HG03064 (cell line): ENCODE measurements around the gene MRPS2.
"Not testable (repeated sequence)": the region's sequence is repeated elsewhere in the genome, so short reads cannot be mapped to it uniquely, and the experiment has no call there.

Experiments
- ATAC-seq: cut with Tn5 transposase; IDR thresholded peaks from one replicate; pipeline ENCODE4 v1.9.1; 2021; ENCODE audit warnings: low read depth; ENCODE audit not compliant: unreplicated experiment

The MRPS2 gene

DNA sequence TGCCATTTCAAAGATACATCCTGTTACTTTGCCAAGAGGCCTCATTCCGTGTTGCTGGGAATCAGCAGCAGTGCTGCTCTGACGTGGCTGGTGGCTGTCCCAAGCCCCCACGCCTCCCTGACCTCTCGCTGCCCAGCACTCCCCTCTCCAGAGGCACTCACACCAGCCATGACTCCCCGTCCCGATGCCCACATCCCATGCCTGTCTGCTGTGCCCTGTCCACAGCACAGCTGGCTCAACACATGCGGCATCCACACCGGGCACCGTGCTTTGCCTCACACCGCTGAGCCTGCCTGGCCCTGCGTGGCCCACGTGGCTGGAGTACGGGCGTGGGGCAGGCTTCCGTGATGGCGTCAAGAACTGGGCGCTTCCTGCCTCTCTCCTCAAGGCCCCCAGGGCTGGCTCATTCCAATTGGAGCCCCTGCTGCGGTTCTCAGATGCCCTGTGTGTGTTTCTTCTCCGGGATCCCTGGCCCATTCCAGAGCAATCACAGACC lies 12.9 kb downstream of the MRPS2 start:
- ATAC-seq: no peak

DNA sequence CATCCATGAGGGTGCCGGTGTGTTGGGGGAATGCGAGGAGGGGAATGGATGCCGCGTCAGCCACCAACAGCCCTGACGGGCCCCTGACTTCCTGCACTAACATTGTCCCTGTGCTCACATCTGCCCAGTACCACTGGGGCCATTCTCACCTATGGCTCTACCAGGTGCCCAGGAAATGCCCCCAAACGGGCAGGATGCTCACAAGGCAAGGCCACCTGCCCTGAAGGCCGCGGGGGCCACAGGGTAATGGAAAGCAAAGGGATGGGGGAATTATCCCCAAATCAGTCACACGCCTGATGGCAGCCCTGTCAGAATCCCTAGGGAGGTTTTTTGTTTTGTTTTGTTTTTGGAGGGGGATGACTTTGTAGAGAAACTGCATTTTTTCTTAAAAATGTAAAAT lies 13.4 kb downstream of the MRPS2 start:
- not testable (repeated sequence) for ATAC-seq

DNA sequence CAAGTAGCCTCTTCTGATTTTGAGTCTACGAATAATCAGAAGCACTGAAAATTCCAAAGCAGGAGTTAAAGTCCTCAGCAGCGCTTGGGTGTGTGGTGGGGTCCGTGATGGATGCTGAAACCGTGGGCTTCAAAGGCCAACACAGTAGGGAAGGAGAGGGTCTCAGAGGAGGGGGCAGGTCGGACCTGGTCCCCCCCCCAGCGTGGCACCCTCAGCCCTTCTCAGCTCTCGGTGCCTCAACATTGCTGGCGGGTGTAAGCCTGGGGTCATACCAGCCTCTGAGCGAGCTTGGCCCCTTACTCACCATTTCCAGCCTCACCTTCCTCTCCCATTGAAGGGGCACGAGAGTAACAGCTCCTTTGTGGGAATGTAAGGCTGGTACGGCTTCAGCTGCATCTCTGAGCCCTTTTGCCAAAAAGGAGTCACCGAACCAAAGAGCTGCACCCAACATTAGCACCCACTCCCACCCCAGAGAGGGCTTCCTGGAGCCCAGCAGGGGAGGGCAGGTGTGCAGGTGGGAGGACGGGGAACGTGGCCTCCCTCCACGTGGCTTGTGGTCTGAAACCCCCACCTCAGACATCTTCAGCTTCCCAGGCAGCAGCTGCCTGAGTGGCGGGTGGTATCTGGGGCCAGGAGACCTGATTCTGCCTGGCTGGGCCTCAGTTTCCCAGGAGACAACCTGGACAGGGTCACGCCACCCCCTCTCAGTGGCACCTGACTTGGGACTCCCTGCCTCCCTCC lies 14.0 kb downstream of the MRPS2 start:
- ATAC-seq: no peak

DNA sequence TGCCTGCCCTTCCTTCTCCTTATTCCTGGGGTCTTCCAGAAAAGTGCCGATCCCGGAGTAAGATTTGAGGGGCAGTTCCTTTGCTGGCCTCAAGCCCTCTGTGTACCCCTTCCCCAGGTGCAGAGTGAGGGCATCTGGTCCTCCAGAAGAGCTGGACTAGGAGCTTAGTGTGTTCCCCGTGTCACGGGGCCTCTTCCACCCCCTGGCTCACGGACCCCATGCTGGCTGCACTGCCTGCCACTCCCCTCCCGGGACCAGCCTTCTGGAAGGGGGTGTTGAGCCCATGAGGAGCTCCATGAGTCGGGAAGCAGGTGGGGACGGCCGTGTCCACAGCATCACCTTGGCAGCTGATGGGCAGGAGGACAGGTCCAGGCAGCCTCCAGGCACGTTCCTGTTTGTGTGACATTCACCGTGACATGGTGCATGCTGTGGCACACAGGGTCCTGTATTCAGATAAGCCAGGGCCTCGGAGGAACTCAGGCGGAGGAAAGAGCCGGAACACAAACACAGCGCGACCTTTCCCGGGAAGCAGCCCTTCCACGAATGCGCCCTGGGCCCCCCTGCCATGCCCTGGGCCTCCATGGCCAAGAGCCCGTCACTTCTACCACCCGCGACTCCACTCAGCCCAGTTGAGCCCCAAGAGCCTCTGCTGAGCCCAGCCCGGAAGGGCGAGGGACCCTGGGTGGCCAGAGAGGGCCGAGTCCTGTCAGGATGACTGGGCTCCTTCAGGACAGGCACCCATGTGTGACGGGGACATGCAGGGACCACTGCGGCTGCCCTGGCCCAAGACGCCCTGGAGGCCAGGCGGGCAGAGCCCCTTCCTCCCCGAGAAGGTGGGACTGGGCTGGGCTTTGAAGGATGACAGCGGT lies 14.8 kb downstream of the MRPS2 start:
- ATAC-seq: no peak

DNA sequence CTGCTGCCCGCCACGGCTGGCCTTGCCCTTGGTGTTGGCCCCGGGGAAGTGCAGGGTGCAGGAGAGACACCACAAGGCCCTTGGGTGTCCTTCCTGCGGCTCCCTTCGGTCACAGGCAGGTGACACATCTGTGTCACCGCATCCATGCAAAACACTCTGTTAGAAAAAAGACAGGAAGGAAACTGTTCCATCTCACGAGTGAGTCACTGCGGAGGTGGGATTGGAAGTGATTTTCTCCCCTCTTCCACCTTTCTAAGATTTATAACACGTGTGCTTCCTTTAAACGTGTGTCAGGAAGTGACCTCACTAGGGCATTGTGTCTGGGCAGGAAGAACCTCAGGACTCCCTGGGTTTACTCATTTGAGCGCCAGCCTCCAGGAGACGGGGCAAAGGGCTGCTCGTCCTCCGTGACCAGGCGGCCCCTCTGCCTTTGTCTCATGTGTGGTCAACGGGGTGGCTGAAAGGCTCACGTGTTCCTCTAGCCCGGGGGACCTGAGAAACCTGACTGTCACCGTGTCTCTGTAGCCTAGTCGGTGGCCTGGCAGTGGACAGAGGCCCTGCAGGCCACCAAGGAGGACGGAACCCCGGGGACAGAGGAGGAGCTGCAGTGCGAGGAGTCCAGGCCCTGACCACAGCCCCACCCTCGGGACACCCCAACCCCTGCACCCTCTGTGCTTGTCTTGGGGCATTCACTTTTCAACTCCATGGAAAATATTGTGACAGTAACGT lies 15.8 kb downstream of the MRPS2 start:
- no peak for ATAC-seq

DNA sequence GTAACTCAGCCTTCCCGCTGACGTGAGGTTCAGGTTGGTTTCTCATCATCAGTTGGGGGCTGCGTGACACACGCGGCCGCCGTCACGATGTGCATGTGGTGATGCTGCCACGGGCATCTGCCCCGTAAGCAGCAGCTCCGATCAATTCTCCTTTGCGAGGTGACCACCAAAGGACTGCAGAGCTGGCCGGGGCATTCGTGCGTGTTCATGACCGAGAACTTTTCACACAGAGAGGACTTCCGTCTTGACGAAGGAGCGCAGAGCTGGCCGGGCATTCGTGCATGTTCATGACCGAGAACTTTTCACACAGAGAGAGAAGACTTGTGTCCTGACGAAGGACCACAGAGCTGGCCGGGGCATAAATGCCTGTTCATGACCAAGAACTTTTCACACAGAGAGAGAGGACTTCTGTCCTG lies 16.9 kb downstream of the MRPS2 start:
- no peak for ATAC-seq

DNA sequence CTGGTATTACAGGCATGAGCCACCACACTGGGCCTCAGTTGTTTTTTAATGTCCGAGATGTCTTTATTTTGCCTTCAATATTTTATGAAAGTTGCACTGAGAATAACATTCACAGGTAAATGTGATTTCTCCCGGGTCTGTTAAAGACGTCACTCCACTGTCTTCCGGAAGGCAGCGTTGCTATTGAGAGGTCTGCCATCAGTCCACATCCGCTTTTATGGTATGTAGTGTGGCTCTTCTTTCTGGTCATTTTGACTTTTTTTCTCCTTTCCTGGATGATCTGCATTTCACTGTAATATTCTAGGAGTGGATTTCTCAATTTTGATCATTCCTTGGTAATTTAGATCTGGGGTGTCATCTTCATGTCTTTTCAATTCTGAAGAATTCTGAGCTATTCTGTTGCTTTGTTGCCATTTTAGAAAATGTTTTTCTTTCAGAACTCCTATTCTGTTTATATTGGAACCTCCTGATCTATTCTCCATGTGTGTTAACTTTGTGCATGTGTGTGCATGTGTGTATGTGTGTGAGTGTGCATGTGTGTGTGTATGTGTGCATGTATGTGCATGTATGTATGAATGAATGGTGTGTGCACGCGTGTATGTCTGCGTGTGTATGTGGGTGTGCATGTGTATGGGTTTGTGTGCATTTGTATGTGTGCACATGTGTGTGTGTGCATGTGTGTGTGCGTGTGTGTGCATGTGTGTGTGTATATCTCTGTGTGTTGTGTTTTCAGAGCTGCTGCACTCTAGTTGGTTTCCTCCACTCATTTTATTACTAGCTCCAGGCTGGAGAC lies 18.9 kb downstream of the MRPS2 start:
- ATAC-seq: no peak

DNA sequence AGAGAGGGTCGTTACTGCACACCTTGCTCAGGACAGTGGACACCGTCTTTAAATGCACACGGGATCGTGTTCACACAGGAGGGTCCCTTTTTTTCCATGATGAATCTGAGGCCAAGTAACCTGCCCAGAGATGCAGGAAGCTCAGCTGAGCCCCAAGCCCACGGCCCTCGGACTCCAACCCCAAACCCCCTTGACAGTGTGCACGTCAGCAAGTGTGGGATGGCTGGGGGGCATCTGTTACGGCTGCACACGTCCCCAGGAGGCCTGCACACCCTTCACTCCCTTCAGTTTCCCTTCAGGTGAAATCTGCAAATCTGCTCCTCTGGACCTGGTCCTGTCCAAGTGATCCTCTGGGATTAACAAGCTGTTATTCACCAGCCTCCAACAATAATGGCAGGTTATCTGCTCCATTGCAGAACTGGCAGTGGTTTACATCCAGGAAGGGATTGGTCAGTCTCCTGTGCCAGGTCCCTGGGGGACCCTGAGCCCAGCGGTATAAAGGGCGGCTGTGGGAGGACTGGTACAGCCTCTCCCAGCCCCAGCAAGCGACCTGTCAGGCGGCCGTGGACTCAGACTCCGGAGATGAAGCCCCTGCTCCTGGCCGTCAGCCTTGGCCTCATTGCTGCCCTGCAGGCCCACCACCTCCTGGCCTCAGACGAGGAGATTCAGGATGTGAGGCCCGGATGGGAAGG lies 20.6 kb downstream of the MRPS2 start, which contains the start of gene LCN1:
TSS of gene LCN1 (plus strand) at position 525 of the 692 bp plus-strand sequence. CDS start at position 583, 58 bp downstream.
- ATAC-seq: no peak

DNA sequence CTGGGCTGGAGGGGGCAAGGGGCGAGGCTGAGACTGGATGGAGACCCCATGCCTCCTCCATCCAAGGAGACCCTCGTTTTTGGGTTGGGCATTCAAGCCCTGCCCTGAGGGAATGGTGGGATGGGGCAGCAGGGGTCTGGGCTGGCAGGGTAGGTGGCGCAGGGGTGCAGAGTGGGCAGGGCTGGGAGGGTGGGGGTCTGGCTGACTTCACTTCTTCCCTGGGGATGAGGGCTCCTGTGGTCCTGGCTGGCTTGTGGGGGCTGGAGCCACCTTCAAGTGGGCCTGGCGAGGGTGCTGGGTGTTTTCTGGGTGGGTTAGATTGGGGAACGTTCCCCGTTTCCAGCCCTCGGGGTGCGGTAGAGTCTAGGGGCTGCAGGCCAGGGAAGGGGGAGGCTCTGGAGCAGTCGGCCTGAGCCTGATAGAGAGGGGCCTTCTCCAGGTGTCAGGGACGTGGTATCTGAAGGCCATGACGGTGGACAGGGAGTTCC lies 21.2 kb downstream of the MRPS2 start:
- no peak for ATAC-seq

DNA sequence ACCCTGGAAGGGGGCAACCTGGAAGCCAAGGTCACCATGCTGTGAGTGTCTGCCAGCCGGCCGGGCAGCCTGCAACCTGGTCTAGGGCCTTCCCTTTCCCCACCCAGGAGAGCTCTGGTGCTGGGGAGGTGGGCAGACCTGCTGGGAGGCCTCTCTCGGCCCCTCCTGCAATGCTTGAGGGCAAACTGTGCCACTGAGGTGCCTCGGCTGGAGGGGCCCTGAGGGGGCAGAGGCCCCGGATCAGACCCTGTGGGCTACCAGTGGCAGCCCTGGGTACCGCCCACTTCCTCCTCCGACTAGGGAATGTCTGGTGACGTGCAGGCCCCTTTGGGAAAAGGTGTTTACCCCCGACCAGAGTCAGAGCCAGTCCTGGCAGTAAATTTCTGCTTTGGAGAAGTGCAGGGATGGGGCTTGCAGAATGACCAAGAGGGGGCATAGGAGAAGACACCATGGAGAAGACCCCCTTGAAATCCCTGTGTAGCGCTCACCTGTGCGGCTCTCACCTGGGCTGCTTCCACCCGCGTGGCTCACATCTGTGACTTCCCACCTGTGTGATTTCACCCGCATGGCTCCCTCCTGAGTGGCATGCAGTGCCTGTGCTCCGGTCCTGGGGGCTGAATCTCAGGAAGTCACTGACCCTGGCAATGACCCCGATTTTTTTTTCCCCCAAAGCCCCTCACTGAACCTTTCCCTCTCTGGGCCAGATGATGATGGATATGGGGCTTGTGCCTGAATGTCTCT lies 21.8 kb downstream of the MRPS2 start:
- no peak for ATAC-seq

DNA sequence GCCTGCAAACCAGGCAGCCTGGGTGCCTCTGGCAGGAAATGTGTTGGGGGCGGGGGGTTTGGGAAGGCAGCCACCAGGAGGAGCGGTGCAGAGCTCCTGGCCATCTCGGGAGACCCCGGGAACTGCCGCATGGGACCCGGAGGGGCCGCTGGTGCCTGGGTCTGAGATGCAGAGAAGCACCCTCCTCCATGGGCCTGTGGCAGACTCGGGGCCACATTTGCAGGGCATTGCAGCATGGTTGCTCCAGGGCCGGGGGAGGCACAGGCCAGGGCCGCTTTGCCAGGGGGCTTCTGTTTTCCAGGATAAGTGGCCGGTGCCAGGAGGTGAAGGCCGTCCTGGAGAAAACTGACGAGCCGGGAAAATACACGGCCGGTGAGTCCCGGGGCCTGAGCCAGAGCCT lies 22.4 kb downstream of the MRPS2 start:
- no peak for ATAC-seq

DNA sequence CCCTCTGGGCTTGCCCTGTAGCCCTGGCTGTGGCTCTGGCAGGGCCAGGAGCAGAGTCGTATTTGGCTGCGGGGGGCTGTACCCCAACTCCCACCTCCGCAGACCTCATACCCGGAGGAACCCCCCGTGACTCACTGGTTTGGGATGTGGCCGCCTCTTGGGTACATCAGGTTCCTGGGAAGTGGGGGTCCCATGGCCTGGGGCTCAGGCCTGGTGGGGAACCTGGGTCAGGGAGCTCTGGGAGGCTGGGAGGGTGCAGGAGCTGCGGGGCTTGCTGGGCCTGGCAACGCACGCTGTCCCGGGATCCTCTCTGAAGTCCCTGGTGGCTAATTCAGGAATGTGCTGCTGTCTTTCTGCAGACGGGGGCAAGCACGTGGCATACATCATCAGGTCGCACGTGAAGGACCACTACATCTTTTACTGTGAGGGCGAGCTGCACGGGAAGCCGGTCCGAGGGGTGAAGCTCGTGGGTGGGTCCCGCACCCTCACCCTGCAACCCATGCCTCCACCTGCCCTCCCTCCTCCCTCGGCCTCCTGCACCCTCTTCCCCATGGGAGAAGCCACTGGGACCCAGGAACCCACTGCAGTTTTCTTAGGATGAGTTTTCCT lies 23.1 kb downstream of the MRPS2 start:
- ATAC-seq: no peak

DNA sequence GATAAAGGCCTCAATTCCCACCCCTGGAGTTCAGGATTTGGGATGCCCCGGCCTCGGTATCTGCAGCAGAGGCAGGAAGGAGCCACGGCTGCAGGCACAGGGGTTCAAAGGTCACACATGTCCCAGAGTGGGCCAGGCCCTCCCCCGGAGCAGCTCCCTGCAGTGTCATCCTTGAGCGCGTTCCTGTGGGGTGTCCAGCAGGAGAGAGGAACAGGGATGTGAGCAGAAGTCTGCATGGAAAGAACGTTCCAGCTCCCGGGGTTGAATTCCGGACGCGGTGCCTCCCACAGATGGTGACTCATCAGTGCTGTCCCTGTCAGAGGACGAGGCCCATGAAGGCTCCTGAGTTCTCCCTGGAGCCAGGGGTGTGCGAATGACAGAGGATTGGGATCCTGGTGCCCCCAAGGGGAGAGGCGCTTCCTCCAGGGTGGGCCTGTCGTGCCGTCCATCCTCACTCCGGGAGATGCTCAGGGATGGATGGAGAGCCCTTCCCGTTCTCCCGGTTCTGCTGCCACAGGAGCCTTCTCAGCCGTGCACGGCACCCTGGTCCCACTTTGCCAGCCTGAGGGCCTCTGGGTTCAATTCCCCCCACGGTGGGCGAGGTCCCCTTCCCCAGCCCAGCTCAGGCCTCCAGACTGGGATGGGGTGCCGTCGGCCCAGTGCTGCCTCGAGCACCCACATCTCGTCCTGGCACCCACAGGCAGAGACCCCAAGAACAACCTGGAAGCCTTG lies 23.8 kb downstream of the MRPS2 start:
- ATAC-seq: no peak

DNA sequence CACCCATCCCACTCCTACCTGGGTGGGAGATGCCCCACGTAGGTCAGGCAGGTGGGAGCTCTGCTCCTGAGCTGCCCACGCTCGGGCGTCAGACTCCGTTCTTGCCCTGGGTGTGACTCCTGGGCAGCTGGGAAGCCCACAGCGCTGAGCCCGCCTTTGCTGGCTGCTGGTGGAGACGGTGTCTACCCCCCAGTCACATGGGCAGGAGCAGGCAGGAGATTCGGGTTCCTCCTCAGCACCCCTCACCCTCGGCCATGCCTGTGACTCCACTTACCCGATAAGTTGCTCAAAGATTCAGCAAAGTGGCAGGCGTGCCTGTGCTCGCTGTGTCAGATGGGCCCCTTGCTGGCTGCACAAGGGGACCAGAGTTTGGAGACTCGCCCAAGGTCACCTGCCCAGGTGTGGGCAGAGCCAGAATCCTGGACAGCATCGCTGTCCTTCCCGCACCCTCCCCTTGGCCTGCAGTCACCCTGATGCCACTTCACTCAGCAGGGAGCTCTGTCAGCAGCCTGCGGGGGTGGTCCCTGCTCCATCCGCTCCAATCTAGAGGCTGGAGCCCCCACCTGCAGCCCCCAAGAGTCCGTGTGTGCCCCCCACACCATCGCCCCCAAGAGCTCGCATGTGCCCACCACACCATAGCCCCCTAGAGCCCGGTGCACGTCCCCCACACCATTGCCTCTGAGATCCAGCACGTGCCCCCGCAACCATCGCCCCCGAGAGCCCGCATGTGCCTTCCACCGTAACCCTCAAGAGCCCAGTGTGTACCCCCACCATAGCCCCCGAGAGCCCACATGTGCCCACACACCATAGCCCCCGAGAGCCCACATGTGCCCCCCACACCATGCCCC lies 25.0 kb downstream of the MRPS2 start:
- ATAC-seq: no peak

DNA sequence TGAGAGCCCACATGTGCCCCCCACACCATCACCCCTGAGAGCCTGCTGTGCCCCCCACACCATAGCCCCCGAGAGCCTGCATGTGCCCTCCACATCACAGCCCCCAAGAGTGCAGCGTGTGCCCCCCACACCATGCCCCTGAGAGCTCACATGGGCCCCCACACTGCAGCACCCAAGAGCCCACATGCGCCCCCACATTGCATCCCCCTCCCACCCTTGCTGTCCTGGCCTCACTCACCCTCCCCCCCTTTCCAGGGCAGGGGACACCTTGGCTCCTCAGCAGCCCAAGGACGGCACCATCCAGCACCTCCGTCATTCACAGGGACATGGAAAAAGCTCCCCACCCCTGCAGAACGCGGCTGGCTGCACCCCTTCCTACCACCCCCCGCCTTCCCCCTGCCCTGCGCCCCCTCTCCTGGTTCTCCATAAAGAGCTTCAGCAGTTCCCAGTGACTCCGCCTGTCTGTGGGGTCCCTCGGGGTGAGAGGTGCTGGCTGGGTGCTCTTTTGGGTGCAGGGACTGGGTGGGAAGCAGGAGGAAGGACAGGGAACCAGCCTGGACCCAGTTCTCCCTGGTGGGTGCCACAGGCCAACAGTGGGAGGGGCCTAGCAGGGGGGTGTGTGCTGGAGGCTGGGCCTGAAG lies 25.7 kb downstream of the MRPS2 start:
- no peak for ATAC-seq
